GM18868 (cell line): ENCODE data around the gene ACTRT2.

Experiments
- ATAC-seq: cut with Tn5 transposase; IDR thresholded peaks from one replicate; pipeline ENCODE4 v1.9.1; 2021; ENCODE audit warnings: mild to moderate bottlenecking, moderate library complexity; ENCODE audit not compliant: unreplicated experiment

The ACTRT2 gene

GRCh38 chr1:3001471-3002348 is 19.6 kb upstream of the ACTRT2 start:
- ATAC-seq = no peak

GRCh38 chr1:3002349-3003038 is 18.8 kb upstream of the ACTRT2 start:
- no peak for ATAC-seq

- ATAC-seq = no peak
Measured at GRCh38 chr1:3003039-3003940, 18.0 kb upstream of the ACTRT2 start.

- no peak for ATAC-seq
Measured at GRCh38 chr1:3003941-3004270, 17.4 kb upstream of the ACTRT2 start.

- ATAC-seq = no peak
Measured at GRCh38 chr1:3004285-3005205, 16.7 kb upstream of the ACTRT2 start.

- ATAC-seq = no peak
Measured at GRCh38 chr1:3005771-3006170, 15.5 kb upstream of the ACTRT2 start.

GRCh38 chr1:3007298-3008147 is 13.7 kb upstream of the ACTRT2 start:
- ATAC-seq = no peak

GRCh38 chr1:3009021-3009420 is 12.2 kb upstream of the ACTRT2 start:
- no peak for ATAC-seq

- ATAC-seq = no peak
Measured at GRCh38 chr1:3009556-3009955, 11.7 kb upstream of the ACTRT2 start.

- ATAC-seq = no peak
Measured at GRCh38 chr1:3011127-3011526, 10.1 kb upstream of the ACTRT2 start.

- ATAC-seq = no peak
Measured at GRCh38 chr1:3011631-3012455, 9.4 kb upstream of the ACTRT2 start.

GRCh38 chr1:3012456-3013291 is 8.6 kb upstream of the ACTRT2 start:
- no peak for ATAC-seq

- no peak for ATAC-seq
Measured at GRCh38 chr1:3013371-3014049, 7.8 kb upstream of the ACTRT2 start.

- ATAC-seq = no peak
Measured at GRCh38 chr1:3014050-3014440, 7.2 kb upstream of the ACTRT2 start.

- no peak for ATAC-seq
Measured at GRCh38 chr1:3014443-3015268, 6.6 kb upstream of the ACTRT2 start.

GRCh38 chr1:3015269-3015635 is 6.0 kb upstream of the ACTRT2 start:
- no peak for ATAC-seq
